Measurements from ENCODE around the gene GRID2IP.
"Not testable (repeated sequence)": the region's sequence is repeated elsewhere in the genome, so short reads cannot be mapped to it uniquely, and the experiment has no call there.

Gene GRID2IP

DNA sequence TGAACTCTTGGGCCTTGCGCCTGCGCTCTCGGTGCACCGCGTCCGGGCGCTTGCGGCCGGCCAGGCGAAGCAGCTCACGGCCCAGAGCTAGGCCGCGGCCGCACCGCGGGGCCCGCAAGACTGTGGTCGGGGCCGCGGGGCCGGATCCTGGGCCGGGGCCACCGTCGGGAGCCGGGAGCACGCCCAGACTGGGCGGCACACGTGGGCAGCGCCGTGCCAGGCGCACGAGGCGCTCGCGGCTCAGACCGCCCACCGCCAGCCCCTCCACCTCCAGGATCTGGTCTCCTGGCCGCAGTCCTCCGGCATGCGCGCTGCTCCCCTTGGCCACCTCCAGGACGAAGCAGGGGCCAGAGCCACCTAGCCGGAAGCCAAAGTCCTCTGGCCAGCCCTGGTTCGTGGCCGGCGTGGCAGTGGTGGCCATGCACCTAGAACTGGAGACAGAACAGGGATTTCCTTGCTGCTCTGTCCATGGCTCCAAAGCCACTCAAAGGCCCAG is at the start of gene GRID2IP:
Gene GRID2IP (minus strand): TSS at position 446 of the 496 bp plus-strand sequence. CDS start 25 bp downstream, at position 421.
- DNase-seq (ENCODE audit: low read depth), result no peak

DNA sequence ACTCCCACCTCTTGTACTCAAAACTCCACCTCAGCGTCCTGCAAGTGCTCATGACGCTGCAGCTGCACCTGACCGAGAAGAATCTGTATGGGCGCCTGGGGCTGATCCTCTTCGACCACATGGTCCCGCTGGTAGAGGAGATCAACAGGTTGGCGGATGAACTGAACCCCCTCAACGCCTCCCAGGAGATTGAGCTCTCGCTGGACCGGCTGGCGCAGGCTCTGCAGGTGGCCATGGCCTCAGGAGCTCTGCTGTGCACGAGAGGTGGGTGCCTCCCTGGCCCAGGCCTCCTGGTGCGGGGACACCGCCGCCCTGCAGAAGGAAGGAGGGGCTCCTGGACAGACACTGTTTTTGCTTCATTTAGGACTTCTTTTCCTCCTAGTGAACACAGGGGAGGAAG is 48.8 kb upstream of the GRID2IP start:
- DNase-seq (ENCODE audit: low read depth), result no peak

DNA sequence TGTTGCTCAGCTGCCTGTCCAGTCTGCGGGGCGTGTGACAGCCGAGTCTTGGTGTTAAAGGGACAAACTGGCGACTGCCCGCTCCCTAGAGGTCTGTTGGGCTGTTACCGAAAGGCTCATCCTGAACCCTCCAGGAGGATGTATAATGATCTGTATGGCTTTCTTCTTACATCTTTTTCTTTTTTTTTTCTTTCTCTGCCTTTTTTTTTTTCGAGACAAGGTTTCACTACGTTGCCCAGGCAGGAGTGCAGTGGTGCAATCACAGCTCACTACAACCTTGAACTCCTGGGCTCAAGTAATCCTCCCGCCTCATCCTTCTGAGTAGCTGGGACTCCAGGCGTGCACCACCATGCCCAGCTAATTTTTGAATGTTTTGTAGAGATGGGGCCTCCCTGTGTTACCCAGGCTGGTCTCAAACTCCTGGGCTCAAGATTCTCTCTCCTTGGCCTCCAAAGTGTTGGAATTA is 39.4 kb upstream of the GRID2IP start:
- peak; percentile 31 for DNase-seq (ENCODE audit: low read depth)

DNA sequence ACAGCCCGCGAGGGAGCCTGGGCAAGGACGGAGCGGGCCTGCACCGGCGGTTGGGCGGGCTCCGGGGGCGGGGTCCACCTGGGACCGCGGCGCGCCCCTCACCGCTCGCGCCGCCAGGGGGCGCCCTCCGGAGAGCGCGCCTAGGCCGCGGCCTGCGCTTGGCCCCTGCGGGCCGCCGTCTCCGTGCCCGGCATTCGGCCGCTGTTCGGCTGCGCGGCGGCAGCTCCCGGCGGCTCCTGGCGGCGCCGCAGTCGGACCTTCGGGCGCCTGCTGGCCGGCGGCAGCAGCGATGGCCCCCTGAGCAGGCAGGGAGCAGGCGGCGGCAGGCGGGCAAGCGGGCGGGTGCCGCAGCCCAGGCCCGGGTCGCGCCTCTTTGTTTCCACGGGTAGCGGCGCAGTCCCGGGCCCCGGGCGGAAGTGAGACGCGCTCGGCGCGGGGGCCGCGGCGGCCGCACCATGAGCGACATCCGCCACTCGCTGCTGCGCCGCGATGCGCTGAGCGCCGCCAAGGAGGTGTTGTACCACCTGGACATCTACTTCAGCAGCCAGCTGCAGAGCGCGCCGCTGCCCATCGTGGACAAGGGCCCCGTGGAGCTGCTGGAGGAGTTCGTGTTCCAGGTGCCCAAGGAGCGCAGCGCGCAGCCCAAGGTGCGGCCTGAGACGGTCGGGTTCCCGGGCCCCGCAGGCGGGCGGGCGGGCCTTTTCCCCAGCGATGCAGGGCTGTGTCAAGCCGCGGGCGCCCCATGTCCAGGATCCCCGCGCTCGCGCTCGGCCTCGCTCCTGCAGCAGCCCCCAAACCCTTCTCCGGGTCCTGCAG is 38.8 kb upstream of the GRID2IP start, which contains the start of gene INTS15:
Gene INTS15 (plus strand): TSS at position 193 of the 816 bp plus-strand sequence. CDS start 263 bp downstream, at position 456.
- DNase-seq (ENCODE audit: low read depth), result peak; percentile 81

DNA sequence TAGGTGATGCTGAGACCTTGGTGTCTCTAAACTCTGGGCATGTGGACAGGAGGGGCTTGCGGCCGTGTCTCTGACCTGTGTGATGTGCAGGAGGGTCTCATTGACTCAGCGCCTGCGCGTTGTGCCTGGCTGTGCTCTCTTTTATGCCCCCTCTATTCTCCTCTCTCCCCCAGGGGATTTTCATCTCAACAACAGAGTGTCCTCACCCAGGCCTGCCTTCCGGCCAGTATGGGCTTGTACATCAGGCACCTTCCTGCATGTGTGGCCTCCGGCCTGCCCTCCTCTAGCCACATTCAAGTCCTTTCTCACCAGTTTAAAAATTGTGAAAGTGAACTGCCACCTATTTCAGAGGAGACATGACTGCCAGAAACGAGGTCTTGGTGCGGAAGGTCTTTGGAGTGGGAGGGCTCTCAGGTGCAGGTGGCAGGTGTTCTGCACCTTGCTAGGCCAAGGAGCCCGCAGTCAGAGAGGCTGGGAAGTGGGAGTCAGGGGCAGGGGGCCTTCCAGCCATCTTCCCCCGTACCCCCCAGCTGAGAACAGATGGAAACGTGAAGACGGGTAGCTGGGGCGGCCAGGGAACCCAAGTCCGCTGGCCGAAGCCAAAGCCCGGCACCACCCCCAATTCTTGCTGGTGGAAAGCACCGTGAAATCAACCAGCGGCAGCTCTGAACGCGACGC is 38.0 kb upstream of the GRID2IP start:
- DNase-seq (ENCODE audit: low read depth), result no peak

DNA sequence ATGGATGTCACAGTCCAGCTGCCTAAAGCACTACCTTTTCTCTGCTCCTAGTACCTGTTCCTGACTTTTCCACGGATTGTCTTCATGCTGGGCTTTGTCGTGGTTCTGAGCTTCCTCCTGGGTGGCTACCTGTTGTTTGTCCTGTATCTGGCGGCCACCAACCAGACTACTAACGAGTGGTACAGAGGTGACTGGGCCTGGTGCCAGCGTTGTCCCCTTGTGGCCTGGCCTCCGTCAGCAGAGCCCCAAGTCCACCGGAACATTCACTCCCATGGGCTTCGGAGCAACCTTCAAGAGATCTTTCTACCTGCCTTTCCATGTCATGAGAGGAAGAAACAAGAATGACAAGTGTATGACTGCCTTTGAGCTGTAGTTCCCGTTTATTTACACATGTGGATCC is 37.3 kb upstream of the GRID2IP start:
- DNase-seq (ENCODE audit: low read depth), result no peak

DNA sequence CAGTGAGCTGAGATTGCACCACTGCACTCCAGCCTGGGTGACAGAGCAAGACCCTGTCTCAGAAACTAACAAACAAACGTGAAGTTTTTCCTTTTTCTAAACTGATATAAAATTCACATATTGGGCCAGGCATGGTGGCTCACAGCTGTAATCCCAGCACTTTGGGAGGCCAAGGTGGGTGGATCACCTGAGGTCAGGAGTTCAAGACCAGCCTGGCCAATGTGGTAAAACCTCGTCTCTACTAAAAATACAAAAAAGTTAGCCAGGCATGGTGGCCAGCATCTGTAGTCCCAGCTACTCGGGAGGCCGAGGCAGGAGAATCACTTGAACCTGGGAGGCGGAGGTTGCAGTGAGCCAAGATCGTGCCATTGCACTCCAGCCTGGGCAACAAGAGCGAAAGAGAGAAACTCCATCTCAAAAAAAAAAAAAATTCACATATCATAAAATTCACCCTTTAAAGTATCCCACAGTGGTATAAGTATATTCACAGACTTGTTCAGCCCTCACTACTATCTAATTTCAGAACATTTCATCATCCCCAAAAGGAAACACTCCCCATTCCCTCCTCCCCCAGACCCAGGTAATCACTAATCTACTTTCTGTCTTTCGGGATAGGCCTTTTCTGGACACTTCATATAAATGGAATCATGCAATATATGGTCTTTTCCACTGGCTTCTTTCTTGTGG is 34.6 kb upstream of the GRID2IP start:
- DNase-seq (ENCODE audit: low read depth), result not testable (repeated sequence)

DNA sequence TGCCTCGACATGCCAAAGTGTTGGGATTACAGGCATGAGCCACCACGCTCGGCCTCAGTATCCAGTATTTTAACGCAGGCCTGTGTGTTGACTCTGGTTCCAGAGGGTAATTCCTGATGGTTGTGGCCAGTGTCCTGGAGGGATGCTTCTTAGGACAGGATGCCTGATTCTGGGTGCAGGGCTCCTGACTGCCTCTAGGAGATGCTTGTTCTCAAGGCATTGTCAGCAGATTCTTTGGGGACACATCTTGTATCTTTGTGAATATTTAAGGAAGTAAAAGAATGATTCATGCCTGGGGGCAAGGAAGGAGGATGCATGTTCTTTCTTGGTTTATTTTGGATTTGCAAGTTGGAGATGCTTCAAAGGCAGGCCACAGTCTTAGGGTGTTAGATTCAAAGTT is 28.2 kb upstream of the GRID2IP start:
- DNase-seq (ENCODE audit: low read depth), result peak; percentile 31

DNA sequence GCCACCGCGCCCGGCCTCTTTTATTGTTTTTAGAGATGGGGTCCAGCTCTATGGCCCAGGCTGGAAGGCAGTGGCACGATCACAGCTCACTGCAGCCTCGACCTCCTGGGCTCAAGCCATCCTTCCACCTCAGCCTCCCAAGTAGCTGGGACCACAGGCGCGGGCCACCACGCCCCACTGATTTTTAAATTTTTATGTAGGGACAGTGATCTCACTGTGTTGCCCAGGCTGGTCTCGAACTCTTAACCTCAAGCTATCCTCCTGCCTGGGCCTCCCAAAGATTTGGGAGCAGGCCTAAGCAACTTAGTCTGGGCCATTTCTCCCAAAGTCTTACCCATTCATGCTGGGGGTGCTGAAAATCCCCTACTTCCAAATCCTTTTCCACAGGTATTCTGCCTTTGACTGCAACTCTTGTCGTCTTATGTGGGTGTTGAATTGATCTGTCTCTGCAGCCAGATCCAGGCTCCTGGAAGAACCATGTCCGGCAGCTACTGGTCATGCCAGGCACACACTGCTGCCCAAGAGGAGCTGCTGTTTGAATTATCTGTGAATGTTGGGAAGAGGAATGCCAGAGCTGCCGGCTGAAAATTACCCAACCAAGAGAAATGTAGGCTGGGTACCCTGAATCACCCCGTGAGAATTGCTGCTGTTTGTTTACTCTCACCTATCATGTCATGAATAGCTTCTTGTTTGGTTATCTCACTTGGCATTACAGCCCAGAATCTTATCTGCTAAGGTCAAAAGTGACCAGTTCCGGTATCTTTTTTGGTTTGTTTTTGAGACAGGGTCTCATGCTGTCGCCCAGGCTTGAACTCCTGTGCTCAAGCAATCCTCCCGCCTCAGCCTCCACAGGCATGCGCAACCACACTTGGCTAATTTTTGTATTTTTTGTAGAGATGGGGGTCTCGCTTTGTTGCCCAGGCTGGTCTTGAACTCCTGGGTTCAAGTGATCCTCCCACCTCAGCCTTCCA is 27.1 kb upstream of the GRID2IP start:
- DNase-seq (ENCODE audit: low read depth), result peak; percentile 41

DNA sequence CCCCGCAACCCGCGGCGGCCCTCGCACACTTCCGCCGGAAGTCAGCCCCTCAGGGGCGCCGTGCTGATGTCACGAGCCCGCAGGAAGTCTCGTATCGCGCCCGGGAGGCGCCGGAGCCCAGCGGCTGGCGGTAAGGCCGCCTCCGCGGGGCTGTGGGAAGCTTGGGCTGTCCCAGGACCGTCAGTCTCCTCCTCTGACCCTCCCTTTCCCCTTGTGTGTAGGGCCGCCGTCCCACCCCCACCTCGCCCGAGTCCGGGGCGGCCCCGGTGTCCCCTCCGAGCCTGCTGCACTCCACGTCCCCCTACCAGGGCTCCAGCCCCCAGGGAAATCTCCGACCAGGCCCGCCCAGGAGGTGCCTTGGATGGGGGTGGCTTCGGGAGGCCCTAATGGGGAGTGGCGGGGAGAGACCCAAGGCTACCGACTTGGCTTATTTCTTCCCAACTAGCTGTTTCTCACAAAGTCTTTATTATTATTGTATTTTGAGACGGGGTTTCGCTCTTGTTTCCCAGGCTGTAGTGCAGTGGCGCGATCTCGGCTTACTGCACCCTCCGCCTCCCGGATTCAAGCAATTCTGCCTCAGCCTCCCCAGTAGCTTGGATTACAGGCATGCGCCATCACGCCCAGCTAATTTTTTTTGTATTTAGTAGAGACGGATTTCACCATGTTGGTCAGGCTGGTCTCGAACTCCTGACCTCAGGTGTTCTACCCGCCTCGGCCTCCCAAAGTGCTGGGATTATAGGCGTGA is 26.3 kb upstream of the GRID2IP start, which contains the start of gene ZDHHC4:
Gene ZDHHC4 (plus strand): TSS at position 86 of the 745 bp plus-strand sequence. CDS start 3,108 bp downstream, outside the sequence.
- peak; percentile 89 for DNase-seq (ENCODE audit: low read depth)

DNA sequence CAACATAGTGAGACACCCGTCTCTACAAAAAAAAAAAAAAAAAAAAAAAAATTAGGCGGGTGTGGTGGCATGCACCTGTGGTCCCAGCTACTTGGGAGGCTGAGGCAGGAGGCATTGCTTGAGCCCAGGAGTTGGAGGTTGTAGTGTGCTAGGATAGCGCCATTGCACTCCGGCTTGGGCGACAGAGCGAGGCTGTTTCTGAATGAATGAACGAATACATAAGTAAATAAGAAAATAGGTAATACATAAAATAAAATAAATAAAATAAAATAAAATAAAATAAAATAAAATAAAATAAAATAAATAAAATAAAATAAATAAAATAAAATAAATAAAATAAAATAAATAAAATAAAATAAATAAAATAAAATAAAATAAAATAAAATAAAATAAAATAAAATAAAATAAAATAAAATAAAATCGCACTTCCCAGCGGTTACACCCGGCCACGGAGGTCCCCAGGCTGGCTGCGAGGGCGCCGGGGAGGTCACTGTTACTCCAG is 25.7 kb upstream of the GRID2IP start:
- DNase-seq (ENCODE audit: low read depth), result not testable (repeated sequence)

DNA sequence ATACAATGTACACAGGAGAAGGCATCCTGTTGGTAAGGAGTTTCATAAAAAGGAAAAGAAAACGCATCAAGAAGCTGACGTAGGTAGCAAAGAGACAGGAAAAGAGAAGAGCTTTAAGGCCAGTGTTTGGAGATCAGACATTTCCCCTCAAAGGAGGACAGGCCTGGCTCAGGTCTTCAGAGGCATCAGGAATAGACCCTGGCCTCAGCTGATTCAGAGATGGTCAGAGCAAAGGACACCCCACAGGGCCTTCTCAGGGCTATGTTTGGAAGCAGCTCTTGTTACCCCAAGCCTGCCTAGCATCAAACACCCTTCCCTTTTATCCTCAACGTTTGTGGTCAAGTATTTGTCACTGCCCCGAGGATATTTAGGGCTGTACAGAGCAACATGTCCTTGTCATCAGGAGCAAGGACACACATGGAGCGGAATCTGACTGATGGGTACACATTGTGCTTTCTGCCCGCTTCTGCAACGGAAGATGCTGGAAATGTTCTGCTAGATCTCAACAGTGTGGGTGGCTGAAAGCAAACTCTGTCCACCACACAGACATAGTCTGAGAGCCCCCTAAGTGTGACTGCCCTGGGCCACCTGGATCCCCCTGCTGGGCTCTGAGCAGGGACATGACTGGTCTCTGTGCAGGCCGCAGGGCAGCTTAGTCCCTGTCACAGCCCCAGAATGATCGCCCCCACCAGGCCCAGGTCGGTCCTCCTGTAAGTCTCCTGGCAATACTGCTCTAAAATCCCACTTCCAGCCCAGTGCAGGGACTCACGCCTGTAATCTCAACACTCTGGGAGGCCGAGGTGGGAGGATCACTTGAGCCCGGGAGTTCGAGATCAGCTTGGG is 25.0 kb upstream of the GRID2IP start:
- no peak for DNase-seq (ENCODE audit: low read depth)

DNA sequence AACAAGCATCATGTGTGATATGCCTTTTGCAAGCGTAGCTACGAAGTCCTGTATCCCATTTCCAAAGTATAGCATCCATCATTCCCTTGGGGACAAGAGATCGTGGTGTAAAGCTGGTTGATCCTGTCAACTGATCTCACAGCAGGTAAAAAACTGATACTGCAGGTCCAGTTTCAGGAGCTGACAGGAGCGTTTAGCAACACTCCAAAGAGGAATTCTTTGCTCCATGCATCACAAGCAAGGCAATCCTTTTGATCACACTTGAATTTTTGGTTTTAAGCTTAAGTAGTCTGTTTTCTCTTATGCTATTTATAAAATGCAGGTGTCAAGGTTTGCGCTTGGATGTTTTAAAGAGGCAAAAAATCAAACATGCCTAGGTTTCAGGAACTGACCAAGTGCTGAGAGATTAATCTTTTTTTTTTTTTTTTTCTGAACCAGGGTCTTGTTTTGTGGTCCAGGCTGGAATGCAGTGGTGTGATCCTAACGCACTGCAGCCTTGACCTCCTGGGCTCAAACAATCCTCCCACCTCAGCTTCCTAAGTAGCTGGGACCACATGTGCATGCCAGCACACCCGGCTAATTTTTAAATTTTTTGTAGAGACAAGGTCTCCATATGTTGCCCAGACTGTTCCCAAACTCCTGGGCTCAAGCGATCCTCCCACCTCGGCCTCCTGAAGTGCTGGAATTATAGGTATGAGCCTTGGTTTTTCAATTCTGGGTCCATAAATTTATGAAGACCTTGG is 24.2 kb upstream of the GRID2IP start:
- no peak for DNase-seq (ENCODE audit: low read depth)

DNA sequence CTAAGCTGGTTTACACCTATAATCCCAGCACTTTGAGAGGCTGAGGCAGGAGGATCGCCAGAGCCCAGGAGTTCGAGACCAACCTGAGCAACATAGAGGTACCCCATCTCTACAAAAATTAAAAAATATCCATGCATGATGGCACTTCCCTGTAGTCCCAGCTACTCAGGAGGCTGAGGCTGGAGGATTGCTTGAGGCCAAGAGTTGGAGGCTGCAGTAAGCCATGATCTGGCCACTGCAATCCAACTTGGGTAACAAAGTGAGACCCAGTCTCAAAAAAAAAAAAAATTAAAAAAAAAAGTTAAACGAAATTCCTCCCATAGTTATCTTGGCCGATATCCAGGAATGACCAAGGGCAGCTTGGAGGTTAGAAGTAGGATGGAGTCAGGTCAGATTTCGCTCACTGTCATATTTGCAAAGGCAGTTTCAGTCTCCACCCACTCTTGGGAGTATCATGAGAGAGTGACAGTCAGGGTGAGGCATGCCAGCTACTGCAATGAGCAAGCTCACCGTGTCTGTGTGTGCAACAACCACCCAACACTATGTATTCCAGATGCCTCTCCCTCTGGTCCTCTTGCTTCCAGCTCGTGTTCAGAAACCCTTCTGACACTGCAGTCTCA is 20.0 kb upstream of the GRID2IP start:
- no peak for DNase-seq (ENCODE audit: low read depth)

DNA sequence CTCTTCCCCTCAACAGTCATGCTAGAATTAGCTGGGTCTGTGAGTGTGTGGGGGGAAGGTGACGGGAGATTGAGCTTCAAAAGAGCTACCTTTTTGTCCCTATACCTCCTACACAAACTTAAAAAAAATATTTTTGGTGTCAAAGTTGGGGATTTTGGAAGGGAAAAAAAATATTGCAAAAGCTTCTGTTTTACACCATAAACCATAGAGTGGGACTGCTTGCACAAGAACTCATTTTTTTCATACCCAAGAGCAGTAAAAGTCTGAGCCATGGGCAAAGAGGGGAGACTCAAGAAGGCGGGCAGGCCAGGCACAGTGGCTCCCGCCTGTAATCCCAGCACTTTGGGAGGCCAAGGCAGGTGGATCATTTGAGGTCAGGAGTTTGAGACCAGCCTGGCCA is 16.6 kb upstream of the GRID2IP start:
- DNase-seq (ENCODE audit: low read depth), result no peak

DNA sequence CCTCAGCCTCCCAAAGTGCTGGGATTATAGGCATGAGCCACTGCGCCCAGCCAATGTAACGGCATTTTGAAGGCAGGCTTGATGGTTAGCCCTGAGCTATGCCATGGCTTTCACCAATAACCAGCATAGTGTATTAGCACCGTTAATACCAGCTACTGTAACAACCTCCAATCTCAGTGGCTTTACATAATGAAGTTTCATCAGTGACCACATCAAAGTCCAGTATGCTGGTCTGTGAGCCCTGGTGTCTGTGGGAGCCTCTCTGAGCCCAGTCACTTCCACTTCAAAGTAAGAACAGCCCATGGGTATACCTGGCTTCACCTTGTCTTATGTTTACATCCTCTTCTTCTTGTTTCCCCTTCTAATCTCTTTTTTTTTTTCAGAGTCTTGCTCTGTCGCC is 14.4 kb upstream of the GRID2IP start:
- no peak for DNase-seq (ENCODE audit: low read depth)

DNA sequence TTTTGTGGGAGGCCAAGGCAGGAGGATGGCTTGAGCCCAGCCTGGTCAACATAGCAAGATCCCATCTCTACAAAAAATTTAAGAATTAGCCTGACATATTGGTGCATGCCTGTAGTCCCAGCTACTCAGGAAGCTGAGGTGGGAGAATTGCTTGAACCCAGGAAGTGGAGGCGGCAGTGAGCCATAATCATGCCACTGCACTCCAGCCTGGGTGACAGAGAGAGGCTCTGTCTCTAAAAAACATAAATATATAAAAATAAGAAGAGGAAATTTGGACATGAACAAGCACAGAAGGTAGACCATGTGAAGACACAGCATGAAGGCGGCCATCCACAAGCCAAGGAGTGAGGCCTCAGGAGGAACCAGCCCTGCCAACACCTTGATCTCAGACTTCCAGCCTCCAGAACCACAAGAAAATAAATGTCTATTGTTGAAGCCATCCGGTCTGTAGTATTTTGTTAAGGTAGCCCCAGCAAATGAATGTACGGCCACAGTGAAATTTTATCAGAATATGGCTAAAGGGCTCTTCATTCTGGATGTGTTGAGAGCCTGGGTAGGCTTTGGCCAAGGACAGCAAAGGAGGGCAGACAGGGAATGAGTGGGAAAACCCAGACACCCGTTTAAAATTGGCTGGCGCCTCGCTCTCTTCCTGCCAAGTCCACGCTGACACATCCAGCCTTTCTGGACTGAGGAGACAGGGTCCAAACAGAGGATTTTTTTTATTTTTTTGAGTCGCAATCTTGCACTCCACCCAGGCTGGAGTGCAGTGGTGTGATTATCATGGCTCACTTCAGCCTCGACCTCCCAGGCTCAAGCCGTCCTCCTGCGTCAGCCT is 12.9 kb upstream of the GRID2IP start:
- no peak for DNase-seq (ENCODE audit: low read depth)
